HTR-8/SVneo (cell line): Measurements from ENCODE around the gene ZNF140.

Experiments used
- DNase-seq: peaks from one replicate; pipeline ENCODE4 v3.0.0; 2011; ENCODE audit warnings: low spot score, mixed read lengths; ENCODE audit not compliant: insufficient read length
- FAIRE-seq: peaks from 2 replicates; lab custom pipeline; 2011; peaks lifted over from hg19 to GRCh38; lab: Jason Lieb, UNC

ZNF140 gene

DNA sequence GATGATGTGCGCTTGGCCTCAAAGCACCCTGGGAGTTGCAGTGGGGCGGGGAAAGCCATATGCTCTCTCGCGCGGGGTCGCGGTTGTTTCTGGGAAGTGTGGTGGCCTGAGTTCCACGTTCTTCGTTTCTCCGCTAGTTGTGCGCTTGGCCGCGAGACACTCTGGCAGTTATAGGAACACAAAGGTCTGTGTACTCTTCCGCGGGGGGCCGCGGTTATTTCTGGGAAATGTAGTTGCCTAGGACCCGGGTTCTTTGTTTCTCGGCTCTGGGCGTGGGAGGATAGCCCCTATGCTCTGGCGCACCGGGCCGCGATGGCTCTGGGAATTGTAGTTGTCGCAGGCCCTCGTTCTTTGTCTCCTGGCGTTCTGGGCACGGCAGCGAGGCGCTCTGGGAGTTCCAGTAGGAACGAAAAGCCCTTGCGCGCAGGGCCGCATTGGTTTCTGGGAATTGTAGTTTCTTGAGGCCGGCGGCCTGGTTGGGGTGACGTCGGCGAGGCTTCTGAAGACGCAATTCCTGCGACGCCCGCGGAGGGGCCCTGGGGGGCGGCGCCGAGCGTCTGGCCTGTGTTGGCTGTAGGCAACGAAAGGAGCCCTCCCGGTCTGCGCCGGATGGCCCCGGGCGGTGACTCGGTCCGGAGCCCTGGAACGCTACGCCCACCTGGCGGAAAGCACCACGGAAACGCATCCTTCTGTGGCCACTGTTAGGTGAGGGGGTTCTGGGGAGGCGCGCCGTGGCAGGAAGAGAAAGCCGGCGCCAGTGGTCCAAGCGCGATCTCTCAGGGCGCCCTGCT lies at the start of gene ZNF140:
Gene ZNF140, plus strand, starts transcription at position 556 of the 791 bp plus-strand sequence. CDS start 398 bp downstream, outside the sequence.
- peak; percentile 79 for DNase-seq
- FAIRE-seq: peak; percentile 31

DNA sequence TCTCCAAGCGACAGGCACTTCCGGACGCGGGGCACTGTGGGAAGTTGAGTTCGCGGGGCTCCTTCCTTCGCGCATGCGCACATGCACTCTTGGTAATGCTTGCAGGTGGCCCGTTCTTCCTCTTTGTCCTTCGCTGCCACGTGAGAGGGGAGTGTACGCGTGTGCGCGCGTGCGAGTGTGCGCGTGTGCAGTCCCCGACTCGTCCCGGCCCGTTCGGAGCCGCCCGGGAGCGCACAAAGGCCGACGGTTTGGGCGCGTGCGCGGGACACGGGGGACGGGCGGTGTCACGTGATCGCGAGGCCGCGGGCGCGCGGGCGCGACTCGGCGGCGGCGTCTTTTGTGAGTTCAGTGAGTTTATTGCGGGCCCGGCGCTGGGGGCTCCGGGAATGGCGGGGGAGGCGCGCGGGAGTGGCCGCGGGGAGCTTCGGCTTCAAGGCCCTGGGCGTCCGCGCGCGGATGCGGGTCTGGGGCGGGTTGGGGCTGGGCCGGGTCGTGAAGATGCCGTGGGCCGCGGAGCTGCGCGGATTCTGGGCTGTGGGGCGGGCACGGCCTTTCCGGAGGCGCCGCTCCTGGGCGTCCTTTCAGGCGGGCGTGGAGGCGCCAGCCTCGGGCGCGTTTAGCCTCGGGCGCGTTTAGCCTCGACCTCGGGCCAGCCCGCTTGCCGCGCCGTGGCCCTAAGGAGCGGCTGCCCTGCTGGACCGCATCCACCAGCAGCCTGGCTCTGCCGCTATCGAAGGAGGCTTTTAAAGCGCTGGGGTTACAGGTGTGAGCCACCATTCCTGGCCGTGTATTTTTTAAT lies 43.3 kb upstream of the ZNF140 start, which contains the start of gene ZNF84:
Gene ZNF84, plus strand, starts transcription at position 303 of the 799 bp plus-strand sequence. CDS start 3,959 bp downstream, outside the sequence.
- FAIRE-seq (peak; percentile 99), DNase-seq (peak; percentile 95)

- FAIRE-seq (no peak), DNase-seq (no peak)
Measured at GRCh38 chr12:133038118-133038709, 42.5 kb upstream of the ZNF140 start.

- FAIRE-seq: no peak
- DNase-seq: no peak
Measured at GRCh38 chr12:133046698-133047097, 34.0 kb upstream of the ZNF140 start.

DNA sequence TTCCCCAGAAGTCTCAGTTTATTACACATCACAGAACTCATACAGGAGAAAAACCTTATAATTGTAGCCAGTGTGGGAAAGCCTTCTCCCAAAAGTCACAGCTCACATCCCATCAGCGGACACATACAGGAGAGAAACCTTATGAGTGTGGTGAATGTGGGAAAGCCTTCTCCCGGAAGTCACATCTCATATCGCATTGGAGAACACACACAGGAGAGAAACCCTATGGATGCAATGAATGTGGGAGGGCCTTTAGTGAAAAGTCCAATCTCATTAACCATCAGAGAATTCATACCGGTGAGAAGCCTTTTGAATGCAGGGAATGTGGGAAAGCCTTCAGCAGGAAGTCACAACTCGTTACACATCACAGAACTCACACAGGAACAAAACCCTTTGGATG lies 23.3 kb upstream of the ZNF140 start:
- no peak for DNase-seq
- FAIRE-seq: no peak

DNA sequence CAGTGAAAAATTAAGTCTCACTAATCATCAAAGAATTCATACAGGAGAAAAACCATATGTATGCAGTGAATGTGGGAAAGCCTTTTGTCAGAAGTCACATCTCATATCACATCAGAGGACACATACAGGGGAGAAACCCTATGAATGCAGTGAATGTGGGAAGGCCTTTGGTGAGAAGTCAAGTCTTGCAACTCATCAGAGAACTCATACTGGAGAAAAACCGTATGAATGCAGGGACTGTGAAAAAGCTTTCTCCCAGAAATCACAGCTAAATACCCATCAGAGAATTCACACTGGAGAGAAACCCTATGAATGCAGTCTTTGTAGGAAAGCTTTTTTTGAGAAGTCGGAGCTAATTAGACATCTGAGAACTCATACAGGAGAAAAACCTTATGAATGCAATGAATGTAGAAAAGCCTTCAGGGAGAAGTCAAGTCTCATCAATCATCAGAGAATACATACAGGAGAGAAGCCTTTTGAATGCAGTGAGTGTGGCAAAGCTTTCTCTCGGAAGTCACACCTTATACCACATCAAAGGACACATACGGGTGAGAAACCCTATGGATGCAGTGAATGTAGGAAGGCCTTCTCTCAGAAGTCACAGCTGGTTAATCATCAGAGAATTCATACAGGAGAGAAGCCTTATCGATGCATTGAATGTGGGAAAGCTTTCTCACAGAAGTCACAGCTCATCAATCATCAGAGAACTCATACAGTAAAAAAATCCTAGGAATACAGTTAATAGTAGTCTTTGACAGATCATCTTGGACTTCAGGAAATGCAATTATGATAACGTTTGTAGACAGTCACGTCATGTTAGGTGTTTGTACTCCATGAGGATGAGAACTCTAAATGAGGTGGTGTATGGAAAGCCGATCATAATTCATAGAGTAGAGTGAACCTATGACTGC lies 22.3 kb upstream of the ZNF140 start:
- FAIRE-seq: no peak
- DNase-seq: no peak

DNA sequence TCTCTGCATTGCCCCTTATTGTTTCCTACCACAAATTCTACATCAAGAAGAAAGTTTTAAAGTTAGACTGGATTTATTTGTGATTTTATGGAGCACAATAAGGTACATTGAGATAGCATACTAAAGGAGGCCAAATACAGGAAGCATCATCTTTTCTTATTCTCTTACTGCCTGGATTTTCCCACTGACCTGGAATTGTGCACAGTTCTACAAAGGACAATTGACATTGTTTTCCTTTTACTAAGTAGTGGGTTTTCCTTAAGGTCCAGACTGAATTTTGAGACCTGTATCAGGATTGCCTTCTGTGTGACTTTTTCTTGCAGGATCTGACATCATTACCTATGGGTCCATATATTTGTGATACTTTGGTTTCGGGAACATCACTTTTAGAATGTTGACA lies 18.8 kb upstream of the ZNF140 start:
- DNase-seq: no peak
- FAIRE-seq: no peak

DNA sequence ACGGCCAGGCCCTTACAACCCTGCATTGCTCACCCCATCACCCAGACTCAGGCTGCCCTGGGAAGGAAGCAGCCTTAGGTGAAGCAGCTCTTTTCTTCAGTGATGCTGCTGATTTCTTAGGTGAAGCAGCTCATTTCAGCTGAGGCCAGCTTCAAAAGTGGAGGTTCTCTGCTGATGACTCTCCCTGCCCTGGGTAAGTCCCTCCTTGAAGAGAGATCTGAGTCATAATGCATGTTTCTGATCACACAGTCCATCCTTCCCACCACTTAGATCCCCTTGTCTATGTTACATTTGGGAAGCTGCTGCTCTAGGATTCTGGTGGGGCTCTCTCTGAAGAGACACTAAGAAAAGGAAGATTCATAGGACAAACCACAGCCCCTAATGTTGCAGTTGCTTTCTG lies 17.2 kb upstream of the ZNF140 start:
- DNase-seq: no peak
- FAIRE-seq: no peak

DNA sequence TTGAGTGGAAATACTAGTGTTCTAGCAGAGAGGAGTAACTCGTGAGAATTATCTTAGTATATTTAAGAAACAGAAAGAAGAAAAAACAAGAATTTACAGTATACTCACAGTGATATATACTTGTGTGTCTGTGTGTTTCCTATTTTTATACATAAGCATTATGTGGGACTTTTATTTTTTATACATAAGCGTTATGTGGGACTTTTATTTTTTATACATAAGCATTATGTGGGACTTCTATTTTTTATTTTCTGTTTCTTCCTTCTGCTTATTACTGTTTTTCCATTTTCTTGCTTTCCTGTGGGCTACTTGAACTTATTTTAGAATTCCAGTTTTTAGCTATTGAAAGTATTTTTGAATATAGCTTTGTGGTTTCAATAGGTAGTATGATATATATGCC lies 6.9 kb upstream of the ZNF140 start:
- FAIRE-seq (no peak), DNase-seq (no peak)

GRCh38 chr12:133080026-133080367 lies 726 bp upstream of the ZNF140 start:
- DNase-seq (peak; percentile 75), FAIRE-seq (peak; percentile 74)

DNA sequence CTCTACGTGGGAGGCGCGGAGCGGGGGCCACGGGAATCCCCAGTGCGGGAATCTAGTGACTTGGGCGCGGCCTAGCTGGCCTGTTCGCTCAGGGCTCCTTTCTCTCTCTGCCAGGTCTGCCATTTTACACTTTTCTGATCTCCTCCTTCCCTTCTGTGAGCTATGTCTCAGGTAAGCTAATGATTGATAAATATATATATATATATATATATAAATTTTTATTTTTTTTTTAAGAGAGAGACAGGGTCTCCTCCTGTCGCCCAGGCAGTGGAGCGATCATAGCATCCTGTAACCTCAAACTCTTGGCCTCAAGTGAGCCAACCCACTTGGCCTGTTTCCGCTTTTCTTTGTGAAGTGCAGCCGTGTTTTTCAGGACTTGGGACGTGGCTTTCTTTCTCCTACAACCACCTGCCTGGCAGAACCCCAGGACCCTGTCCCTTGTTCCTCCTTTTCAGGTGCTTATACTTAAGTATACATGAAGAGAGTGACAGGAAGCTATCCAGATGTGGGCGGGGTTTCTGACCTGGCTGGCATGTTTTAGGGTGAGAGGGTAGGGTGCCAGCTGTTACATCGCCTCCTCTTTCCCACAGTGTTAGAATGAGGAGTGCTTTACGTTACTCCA lies 547 bp downstream of the ZNF140 start:
- FAIRE-seq (no peak), DNase-seq (no peak)

DNA sequence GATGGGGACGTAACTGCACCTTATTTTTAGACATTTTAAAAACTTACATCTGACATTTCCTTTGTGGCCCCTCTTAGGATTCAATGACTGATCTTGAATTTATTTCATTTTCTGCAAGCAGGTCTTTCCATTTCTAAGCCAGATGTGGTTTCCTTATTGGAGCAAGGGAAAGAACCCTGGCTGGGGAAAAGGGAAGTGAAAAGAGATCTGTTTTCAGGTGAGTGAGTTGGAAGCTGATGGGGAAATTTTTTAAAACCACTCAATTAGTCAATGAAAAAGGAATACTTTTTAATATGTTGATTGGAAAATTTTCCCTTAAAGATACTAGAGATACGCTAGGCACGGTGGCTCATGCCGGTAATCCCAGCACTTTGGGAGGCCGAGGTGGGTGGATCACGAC lies 2.6 kb downstream of the ZNF140 start:
- no peak for FAIRE-seq
- no peak for DNase-seq

- no peak for DNase-seq
- FAIRE-seq: no peak
Measured at GRCh38 chr12:133105620-133106019, 24.9 kb downstream of the ZNF140 start.

- FAIRE-seq: no peak
Measured at GRCh38 chr12:133106253-133106652, 25.5 kb downstream of the ZNF140 start.

DNA sequence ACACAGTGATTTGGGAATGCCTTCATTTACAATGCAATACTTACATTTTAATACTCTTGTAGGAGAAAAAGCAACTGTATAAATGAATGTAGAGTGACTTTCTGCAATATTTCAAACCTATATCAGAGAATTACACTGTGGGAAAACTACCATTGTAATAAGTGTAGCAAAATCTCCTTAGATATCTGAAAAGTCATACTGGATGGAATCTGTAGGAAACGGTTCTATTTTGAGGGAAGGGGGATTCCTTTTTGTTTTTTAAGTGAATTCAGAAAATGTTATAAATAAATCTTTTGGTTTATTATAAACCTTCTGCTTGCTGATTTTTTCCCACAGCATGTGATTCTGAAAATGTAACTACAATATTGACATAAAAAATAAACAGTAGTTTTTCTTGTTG lies 26.4 kb downstream of the ZNF140 start:
- FAIRE-seq (no peak), DNase-seq (no peak)

More at GRCh38 chr12:133106253-133106652, 25.5 kb downstream of the ZNF140 start:
- no peak for DNase-seq

- no peak for DNase-seq
- FAIRE-seq: no peak
Measured at GRCh38 chr12:133108150-133108549, 27.4 kb downstream of the ZNF140 start.

GRCh38 chr12:133120385-133121191 lies 39.9 kb downstream of the ZNF140 start:
- no peak for FAIRE-seq
- no peak for DNase-seq

- no peak for FAIRE-seq
- no peak for DNase-seq
Measured at GRCh38 chr12:133124674-133125073, 44.0 kb downstream of the ZNF140 start.
